Activated T-cell treated with anti-CD3 and anti-CD28 coated beads, Interleukin-2, amount 50 U/mL, for 1 hour (primary cell): ENCODE measurements around the gene KHDRBS1.
A peak's percentile ranks its signal among the peaks of the same experiment; 100 is the strongest.
"Not testable (repeated sequence)": the region's sequence is repeated elsewhere in the genome, so short reads cannot be mapped to it uniquely, and the experiment has no call there.

ENCODE experiments used
- DNase-seq: peaks from one replicate; pipeline ENCODE4 v3.0.0-alpha.2; 2020

KHDRBS1 gene

DNA sequence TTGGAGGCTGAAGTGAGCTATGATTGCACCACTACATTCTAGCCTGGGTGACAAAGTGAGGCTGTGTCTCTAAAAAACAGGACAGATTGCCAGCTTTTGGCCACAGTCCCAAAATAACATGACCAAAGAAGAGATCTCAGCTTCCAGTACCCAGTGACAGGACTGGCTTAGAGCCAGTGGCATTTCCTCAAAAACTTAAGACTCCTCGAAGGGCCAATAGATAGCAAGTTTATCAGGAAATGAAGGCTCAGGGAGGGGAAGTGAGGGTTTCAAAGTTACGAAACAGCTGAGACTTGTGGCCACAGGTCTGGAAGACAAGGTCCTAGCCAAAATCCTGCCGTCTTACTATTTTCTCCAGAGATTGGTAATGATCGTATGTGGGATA, 52.8 kb downstream of the KHDRBS1 start:
- DNase-seq = no peak

DNA sequence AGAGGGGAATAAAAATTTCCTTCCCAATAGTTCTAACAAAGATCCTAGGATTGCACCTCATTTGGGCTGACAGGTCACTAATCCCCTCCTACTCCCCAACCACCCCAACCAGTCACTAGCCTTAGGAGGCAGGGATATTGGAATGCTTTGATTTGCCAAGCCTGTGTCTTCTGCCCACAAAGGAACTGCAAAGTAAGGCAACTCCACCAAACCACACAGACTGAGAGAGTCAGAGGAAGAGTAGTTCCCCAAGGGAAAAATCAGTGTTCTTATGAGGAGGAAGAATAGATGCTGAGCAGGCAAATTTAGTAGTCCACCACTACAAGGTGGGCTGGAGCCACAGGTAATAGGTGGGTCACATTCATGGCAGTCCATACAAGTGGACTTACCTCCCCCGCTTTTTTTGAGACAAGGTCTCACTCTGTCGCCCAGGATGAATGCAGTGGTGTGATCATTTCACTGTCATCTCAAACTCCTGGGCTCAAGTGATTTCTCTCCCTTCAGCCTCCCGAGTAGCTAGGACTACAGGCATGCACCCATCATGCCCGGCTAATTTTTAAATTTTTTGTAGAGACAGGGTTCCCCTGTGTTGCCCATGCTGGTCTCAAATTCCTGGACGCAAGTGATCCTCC, 55.4 kb downstream of the KHDRBS1 start:
- DNase-seq = no peak

DNA sequence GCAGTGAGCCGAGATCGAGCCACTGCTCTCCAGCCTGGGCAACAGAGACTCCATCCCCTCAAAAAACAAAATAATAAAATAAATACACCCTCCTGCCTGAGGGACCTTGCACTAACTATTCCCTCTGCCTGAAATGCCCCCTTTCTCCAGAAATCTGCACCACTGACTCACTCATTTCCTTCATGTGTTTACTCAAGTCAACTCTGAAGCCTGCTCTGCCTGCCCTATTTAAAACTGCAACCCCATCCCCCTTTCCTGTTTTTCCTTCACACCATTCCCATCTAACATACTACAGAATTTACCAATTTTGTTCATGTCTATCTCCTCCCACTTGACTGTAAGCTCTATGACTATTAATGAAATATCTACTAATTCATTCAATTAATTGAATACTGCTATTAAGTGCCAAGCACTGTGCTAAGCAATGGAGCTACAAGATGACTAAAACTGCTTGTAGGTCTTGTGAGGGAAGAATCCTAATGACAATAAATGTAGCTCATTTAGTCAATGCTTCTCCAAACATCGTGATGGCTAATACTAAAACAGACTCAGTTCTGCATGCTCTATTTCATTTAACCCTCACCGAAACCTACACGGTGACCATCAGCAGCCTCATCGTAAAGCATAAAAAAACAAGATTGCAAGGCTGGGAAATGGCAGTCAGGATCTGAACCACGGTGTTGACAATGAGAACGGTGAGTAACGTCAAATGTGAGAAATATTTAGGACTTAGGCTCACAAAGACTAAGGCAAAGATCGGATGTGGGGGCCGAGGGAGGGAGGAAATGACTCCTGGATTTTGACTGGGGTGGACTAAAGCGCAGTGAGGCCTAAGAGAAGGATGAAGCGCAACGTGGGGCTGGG, 58.3 kb downstream of the KHDRBS1 start:
- DNase-seq = no peak

DNA sequence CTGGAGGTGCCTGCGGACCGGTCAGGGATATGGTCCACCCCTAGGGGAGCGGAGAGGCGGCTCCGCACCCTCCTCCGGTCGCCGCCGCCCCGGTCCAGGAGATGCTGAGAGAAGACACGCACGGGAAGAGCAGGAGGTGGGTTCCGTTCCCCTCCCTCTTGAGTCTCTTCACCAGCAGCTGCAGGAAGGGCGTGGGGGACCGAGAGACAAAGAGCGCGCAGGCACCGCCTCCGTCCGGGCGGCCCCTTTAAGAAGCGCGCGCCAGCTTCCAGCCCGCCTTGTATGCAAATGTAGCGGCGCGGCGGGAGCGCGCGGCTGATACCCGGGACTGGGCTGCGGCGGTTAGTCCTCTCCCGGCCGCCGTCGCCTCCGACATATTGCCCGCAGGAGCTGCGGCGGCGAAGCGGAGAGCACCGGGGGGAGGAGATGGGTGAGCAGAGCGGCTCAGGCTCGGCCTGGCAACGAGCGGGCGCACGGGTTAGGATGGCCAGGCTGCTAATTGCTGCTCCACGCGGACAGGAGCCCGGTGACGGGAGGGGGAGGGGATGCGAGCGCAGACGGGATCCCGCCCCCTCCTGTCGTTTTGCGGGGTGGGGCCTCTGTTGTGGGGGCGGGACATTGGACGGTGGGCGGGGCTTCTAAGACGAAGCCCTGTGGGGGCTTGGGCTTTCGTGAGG, 59.1 kb downstream of the KHDRBS1 start, which contains the start of gene TMEM39B:
TSS of gene TMEM39B (plus strand) at position 318 of the 677 bp plus-strand sequence. CDS start at position 427, 109 bp downstream.
- peak; percentile 93 for DNase-seq

DNA sequence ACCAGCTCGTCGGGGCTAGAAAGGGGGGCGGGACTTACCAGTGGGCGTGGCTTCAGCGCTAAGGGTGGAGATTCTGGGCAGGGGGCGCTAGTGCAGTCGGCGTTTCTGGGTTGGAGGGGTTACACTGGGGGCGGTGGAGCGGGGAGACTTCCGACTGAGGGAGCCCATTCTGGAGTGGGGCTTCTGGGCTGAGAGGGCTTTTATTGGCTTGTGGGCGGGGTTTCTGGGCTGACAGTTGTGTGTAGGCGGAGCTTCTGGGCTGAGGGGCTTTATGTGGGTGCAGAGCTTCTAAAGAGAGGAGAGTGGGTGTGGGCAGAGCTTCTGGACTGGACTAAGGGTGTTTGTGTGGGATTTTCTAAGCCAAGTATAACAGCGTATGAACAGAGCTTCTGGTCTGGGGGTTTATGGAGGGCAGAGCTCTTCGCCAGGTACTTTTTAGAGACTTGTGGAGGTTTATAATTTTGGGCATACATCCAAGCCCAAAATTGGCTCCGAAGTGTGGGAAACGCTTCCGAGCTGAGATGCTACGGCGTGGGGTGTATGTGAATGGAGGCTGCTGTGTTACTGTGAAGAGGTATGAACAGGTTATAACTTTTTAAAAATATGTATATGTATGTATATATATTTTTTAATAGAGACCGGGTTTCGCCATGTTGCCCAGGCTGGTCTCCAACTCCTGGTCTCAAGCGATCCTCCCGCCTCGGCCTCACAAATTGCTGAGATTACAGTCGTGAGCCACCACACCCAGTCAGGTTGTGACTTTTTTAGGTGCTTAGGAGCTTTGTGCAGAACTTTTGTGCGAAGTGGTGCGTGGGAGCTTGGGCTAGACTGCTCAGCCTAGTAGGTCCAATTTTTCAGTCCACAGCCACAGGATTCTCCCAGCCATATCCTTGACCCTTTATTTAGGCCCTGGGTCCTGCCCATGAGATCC, 59.9 kb downstream of the KHDRBS1 start:
- DNase-seq = no peak

DNA sequence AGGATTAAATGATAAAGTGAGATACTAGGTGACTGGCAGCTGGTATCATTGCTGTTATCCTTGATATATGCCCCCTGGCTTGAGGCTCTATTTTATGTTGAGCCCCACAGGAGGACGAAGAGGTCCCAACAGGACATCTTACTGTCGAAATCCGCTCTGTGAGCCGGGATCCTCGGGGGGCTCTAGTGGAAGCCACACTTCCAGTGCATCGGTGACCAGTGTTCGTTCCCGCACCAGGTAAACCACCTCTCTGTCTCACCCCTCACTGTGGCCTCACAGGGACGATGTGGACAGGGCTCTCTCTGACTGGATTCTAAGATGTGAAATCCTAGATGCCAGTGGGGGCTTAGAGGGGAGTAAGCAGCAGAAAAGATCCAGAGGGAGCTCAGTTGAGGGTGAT, 61.2 kb downstream of the KHDRBS1 start:
- no peak for DNase-seq

DNA sequence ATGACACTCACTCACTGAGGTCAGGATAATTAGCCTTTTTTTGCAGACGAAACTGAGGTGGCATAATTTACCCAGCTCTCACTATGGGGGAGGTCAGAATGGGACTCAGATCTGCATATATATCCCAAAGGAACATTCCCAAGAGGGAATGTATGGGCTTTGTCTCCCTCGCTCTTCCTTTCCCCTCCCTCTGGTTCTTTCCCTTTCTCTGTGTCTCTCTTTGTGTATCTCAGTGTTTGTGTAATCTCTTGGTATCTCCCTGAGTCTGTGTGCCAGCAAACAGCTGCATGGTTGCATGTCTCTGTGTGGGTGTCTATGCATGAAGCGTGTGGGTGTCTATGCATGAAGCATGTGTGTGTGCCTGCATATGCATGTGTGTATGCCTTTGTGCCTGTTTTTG, 63.8 kb downstream of the KHDRBS1 start:
- DNase-seq = no peak

DNA sequence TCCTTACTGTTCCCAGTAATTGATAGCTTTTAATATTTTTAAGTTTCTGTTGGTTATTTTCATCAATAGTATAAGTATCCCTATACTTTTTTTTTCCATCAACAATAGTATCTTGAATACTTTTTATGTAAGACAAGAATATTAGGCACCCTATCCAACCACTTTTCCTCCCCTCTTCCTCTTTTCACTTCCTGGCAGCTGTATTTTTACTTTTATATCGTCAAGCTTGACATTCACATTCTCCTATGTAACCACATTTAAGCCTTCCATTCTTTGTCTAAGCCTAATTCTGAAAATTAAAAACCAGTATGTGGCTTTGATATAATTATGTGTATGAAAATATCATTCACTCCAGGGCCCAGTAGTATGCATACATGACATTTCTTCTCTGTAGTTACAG, 68.4 kb downstream of the KHDRBS1 start:
- no peak for DNase-seq

DNA sequence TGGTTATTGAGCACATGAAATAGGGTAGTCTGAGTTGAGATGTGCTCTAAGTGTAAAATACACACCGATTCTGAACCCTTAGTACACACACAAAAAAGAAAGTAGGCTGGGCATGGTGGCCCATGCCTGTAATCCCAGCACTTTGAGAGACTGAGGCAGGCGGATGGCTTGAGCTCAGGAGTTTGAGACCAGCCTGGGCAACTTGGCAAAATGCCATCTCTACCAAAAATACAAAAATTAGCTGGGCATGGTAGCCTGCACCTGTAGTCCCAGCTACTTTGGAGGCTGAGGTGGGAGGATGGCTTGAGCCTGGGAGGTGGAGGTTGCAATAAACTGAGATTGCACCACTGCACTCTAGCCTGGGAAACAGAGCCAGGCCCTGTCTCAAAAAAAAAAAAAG, 72.7 kb downstream of the KHDRBS1 start:
- not testable (repeated sequence) for DNase-seq

DNA sequence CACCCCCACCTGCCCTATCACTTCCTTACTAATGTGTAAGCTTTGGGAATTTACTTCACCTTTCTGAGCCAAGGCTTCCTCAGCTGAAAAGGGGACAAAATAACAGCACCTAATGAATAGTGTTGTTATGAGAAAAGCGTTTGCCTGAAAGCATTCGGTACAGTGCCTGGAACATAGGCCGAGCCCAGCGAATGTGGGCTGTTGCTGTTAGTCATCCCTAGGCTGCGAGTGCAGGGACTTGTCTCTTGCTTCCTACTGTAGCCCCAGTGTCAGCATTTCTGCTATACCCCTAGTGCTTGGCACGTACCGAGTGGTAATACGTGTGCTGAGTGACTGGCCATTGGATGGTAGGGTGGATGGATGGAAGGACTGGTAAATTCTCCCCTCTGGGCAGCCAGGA, 77.5 kb downstream of the KHDRBS1 start:
- DNase-seq = no peak

DNA sequence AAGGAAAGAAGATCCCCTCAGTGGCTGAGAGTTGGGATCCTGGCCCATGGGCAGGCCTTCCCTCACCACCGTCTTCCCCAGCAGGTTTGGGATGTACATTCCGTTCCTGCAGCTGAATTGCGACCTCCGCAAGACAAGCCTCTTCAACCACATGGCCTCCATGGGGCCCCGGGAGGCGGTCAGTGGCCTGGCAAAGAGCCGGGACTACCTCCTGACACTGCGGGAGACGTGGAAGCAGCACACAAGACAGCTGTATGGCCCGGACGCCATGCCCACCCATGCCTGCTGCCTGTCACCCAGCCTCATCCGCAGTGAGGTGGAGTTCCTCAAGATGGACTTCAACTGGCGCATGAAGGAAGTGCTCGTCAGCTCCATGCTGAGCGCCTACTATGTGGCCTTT, 77.9 kb downstream of the KHDRBS1 start:
- DNase-seq = no peak
